Right lung (tissue), 5 donors: ENCODE results near the gene SLC30A2. TPM values are rescaled to one million over a fixed set of nuclear protein-coding genes. Genes with fewer than 3 reads are reported as not detected.
A peak's percentile ranks its signal among the peaks of the same experiment; 100 is the strongest.

Experiments used
- DNase-seq, 2 donors: peaks; one replicate each; pipeline ENCODE4 v3.0.0-alpha.2; 2013
- polyA plus RNA-seq, 5 donors: library from polyadenylated mRNA; unstranded; fragments of 120-200 nt; gene quantifications; one replicate each; pipeline versions ENCODE4 v1.2.1 to v1.2.3, GENCODE V29; 2013; ENCODE audit warnings: inconsistent platforms in 1 of 5, low replicate concordance in 1 of 5; ENCODE audit not compliant: insufficient read length in 5 of 5, insufficient read depth in 1 of 5

Gene SLC30A2
- polyA plus RNA-seq, 5 donors = 0.17 to 0.49 (median 0.20) TPM

DNA sequence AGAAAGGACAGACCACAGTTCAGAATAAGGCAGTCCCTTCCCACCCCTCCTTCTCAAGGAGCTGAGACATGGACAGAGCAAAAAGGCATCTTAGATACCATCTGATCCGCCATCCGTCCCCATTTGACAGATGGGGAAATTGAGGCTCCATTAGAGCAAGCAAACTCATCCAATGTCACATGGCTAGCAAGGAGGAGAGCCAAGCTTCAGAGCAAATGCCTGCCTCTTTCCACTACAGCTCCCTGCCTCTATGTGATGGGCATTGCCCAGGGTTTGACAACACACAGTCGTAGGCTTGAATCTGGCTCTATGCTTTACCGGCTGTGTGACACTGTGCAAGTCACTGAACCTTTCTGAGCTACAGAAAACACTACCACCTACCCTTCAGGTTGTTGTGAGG is 3.9 kb downstream of the SLC30A2 start:
- no peak for DNase-seq

DNA sequence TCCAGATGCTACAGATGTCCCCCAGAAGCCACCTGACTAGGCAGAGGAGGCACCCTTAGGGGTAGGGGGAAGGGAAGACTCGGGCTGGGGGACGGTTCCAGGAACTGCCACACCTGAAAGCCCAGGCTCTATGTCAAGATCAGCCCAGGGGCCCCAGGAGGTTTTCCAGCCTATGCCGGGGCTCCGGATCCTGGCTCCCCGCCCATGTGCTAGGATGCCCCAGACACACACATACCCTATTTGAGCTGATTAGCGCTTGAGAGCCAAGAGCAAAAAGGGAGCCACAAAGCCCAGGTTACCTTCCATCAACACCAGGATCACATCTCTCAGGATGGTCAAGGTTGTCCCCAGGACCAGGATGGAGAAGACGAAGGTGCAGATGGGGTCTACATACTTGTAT is 4.5 kb downstream of the SLC30A2 start:
- no peak for DNase-seq

DNA sequence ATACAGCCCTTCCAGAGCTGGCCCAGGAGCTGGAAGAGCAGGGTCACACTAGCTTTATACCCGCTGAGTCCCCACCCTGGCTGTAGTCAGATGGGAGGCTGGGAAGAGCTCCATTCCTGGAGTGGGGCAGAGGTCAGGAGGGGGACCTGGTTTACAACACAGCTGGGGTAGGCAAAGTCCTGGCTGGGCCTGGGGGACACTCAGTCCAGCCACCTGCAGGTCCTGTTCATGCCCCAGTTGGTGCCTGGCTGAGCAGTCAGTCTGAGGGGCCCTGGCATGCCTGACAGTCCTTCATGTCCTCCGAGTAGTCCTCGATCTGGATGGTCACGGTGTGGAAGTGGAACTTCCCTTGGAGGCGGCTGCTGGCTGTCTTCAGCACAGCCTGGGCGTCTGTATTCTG is 7.0 kb downstream of the SLC30A2 start:
- DNase-seq = no peak

DNA sequence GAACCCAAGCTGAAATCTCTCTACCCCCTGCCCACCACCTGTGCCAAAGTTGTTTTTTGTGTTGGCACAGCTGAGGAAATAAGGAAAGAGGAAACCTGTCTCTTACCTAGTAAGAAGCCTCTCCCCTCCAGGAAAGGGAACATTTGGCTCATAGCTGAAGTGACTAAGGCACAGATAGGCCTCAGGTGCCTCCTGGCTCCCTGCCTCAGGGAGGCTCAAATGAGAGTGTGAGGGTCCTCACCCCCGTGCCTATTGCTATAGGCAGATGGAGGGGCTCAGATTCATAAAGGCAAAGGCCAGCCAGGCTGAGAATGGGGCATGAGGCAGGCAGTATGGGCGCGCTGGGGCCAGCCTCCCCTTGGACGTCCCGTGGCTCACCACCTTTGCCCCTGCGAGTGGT is 7.4 kb downstream of the SLC30A2 start:
- no peak for DNase-seq

DNA sequence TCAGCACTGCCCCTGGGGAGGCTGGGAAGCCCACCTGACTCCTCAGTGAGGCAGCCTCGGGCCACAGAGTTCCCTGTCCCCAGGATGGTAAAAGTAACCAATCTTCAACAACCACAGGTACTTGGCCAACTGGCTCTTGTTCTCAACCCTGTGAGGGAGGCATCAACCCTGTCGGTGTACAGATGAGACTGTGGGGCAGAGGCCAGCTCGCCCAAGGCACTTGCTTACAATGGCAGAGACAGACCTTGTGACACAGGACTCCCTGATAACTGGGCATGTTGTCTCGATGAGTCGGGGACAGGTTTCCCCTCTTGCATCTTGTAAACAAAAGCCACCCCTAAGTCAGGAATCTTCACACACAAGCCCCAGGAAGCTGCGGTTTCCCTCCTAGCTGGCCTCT is 8.0 kb downstream of the SLC30A2 start:
- DNase-seq = no peak

DNA sequence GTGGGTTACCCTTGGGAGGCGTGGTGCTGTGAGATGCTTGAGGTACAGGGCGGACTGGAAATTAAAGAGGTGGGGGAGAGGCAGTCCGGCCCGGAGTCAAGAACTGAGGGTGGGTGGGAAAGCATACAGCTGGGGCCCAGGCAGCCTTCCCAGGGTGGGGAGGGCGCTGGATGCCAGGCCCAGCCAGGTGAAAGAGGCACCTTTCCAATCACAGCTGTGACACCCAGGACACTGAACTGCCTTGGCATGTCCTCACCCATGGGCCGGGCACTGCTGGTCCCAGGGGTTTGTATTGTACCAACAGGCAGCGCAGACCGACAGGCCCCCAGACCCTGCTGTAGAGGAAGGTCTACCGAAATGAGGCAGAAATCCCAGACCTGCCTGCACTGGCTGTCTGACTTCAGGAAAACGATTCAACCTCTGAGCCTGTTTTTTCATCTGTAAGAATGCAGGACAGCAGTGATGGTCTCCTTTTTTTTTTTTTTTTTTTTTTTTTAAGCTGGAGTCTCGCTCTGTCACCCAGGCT is 9.1 kb downstream of the SLC30A2 start:
- DNase-seq = no peak

DNA sequence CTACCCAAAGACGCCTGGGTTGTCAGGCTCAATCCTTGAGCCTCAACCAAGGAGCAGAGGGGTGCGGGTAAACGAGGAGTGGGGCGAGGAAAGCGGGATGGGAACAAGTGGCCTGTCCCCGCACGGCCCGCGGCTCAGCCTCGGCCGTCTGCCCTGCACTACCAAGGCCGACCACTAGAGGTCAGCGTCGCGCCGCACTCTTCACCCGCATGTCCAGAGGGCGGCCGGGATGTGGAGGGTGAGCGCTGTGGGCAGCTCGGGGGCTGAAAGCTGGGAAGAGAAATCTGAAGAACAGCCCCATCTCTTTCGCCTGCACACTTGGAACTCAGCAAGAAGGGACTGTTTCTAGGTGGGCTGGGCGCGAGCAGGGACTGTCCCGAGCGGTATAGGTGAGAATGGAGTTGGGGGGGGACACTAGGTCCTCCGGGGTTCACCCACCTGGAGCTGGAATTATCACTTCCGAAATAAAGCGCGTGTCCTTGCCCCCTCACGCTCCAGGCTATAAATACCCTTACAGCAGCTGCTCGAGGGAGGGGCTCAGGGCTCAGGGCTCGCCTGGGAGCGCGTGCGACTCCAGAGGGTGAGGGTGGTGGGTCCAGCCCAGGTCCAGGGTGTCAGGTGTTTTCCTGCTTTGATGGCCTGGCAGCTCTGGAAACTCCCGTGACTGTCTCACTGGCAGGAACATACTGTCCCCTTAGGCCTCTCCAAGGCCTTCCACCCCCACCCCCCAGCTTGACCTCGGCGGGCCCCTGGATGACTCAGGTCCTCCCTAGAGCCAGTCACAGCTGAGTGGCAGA is 9.8 kb downstream of the SLC30A2 start:
- peak; percentile 80 for DNase-seq

DNA sequence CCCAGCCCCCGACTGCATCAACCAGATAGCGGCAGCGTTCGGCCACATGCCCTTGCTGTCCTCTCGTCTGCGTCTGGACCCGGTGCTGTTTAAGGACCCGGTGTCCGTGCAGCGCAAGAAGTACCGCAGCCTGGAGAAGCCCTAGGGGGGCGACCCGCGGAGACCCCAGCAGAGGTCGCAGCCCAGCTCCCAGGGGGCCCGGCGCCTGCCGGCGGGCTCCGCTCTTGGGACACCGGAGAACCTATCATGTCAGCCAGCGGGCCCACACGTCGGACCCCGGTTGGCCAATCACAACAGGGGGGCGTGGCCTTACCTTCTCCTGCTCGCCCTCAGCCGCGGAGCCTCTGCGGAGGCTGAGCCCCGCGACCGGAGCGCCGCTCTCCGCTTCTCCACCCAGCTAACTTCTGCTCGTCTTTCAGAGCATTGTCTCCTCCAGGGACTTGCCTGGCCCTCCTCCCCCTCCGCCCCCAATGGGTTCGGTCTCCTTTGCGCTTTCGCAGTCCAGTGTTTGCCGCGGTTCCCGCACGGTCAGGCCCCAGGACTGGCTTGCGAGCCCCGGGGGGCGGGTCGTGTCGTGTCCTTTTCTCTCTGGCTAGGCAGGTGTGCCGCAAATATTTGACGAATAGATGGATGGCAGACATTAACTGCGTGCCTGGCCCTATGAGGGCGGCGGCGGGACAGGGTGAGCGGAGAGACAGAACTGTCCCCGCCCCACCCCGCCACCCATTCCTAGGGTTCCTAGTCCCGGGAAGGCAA is 10.5 kb downstream of the SLC30A2 start:
- peak; percentile 90 for DNase-seq

DNA sequence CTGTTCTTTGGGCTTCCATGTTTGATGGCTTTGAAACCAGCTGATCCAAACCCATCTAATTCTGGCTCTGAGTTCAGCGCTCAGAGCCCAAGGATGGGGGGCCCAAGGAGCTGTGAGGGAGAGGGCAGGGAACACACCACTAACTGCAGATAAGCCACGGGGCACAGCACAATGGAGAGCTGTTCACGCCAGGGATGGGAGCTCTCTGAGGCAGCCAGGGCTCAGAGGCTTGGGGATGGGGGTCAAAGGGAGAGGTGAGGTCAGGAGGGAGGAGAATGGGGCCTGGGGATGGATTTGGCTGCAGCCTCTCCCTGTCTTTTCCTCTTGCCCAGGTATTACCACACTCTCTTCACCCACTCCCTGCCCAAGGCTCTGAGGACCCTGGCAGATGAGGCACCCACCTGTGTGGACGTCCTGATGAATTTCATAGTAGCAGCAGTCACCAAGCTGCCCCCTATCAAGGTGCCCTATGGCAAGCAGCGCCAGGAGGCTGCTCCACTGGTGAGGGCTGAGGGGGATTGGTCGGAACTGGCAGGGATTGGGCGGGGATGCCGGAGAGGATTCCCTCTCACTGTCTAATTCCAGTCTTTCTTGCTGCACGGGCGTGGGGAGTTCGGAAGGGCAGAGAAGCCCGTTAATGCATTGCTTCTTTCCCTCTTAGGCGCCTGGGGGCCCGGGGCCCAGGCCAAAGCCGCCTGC is 11.3 kb downstream of the SLC30A2 start:
- DNase-seq = no peak

DNA sequence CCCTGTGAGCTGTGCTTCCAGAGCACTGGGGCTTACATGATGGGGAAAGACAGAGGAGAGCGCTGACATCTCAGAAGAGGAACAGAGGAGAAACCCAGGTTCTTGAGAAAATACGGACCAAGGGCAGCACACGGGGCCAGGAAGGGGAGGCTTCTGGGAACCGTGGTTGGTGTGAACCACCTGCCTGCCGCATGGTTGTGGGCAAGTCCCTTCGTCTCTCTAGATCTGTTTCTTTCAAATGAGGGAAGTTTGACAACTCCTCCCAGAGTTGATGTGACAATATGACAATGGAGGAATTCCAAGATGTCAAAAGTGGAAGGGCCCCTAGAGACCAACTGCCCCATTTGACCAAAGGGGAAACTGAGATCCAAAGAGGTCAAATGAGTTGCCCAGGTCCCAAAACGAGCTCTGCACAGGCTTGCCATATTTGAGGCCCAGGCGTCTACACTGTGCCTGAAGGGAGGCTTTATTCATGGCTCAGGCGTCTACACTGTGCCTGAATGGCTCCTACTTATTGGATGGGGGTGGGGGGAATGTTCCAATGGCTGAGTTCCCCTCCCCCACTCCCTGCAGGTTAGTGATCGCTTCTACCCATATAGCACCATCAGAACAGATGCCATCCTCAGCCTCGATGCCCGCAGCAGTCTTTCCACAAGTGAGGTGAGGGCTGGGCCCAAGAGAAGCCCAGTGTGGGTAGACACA is 13.1 kb downstream of the SLC30A2 start:
- DNase-seq = no peak

DNA sequence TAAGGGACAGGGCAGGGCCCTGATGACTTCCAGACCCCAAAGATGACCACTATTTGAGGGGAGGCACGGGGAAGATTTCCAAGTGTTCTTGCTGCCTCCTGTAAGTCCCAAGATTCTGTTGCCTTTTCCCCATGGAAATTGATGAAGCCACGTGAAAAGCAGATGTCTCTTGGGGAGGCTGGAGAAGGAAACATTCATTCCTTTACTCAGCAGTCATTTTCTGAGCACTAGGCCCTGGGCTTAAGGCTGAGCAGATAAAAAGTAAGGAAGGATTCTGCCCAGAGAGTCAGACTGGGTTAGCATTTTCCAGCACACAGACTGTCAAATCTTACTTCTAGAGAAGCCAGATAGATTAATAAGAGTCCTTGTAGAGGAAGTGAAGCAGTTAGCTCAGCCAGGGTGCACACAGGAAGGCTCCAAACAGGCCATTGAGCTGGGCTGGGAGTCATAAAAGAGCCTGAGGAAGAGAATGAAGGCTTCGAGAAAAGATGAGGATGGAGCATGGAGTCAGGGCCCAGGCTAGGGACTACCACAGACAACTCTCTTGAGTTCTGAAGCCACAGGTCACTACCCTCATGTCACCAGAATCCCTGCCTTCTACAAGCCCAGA is 14.2 kb downstream of the SLC30A2 start:
- no peak for DNase-seq

DNA sequence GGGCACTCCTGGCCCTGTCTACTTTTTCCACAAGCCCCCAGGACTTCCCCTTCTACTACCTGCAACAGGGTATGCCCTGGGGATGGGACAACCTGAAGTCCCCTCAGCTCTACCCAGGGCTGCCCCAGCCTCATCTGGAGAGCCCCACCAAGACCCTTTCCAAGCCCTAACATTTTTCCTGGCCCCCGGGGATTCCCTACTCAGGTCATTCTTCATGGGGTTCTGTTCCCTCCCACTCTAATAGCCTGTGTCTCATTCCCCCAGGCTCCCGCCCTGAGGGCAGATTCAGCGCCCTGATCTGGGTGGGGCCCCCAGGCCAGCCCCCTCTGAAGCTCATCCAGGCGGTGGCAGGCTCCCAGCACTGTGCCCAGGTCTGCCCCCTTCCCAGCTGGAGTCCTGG is 14.7 kb downstream of the SLC30A2 start:
- no peak for DNase-seq

DNA sequence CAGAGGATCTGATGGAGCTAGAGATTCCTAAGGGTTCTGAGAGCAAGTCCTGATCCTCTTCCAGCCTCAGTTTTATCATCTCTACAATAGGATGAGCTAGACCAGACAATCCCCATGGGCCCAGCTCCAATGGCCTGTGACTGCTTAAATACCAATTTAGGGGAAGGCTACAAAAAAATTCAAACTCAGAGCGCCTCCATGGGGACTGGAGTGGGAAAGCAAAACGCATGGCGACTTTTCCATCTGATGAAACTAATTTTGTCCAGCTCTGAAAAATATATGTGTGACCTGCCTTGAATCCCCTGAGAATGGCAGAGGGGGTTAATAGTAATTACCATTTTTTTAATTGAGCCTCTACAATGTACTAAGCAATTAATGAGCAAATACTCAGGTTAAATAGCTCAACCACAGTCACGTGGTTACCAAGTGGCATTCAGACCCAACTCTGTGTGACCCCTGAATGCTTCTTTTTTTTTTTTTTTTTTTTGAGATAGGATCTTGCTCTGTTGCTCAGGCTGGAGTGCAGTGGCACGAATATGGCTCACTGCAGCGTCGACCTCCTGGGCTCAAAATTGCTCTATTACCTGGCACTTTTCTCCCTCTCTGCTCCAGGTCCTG is 15.9 kb downstream of the SLC30A2 start:
- no peak for DNase-seq

DNA sequence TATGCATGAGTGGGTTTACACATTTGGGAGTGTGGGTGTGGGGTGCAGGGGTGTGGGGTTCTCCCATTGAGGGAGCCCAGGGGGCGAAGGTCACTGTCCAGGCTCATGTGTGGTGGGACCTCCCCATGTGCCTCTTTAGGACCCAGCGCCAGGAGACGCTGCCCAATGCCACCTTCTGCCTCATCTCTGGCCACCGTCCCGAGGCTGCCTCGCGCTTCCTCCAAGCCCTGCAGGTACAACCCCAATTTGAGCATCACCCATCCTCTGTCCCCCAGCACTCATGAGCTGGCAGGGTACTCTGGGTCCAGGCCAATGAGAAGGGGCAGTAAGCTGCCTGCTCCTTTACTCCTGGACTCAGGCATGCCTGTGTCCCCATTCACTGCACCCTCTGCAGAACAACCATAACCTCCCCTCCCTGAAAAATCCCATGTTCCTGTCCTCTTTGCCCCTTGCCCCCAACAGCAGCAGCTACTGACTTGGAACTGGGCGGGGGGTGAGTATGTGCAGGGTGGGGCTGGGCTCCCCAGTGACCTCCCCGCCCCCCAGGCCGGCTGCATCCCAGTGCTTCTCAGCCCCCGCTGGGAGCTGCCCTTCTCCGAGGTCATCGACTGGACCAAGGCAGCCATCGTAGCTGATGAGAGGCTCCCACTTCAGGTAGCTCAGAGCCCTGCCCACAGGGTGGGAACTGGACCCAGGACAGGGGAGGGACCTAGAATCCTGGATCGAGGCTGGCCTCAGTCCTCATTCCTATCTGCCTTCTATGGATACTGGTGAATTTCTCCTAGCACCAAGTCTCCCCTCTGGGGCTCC is 16.7 kb downstream of the SLC30A2 start:
- DNase-seq = no peak

DNA sequence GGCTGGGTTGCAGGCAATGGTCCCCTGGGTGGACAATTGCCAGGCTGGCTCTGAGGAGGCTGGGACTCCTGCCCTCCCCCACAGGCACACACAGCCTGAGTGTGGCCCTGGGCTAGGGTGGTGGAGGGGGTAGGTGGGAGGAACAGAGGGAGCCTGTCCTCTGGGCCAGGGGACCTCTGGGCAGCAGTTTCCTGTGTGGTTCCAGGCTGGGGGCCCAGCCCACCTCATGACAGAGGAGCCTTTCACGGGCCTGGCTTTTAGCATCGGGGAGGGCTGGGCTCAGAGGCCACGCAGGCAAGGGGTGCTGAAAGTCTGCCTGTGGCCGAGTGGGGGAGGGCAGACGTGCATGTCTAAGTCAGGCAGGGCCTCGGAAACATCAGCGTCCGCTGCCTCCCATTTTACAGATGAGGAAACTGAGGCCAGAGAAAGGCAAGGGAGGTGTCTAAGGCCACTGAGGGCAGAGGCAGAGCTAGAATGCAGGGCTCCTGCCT is 17.4 kb downstream of the SLC30A2 start:
- DNase-seq = no peak

DNA sequence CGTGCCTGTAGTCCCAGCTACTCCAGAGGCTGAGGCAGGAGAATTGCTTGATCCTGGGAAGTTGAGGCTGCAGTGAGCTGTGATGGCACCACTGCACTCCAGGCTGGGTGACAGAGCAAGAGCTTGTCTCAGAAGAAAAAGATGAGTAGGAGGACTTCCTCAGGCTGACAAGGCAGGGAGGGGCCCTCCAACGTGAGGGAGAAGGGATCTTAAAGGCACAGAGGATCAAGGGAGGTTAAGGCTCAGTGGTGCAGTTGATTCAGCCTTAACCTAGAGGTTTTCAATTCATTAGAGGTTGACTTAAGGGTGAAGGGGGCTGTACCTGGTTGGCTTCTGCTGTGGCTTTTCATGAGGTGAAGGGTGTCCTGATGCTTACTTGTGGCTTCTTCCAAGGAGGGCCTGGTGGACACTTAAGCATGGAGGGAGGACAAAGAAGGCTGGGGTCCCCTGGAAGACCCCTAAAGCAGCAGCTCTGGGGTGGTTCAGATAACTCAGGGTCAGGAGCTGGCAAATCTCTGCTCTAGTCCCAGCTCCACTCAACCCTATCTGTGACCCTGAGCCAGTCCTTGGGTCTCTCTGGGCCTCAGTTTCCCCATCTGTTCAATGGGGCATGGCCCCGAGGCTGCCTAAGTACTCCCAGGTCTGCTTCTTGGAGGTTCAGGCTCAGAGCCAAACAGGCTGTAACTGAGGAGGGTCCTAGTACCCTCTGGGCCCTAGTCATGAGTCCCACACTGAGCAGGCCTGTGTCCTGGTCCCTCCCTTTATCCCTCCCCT is 18.0 kb downstream of the SLC30A2 start:
- DNase-seq = no peak

DNA sequence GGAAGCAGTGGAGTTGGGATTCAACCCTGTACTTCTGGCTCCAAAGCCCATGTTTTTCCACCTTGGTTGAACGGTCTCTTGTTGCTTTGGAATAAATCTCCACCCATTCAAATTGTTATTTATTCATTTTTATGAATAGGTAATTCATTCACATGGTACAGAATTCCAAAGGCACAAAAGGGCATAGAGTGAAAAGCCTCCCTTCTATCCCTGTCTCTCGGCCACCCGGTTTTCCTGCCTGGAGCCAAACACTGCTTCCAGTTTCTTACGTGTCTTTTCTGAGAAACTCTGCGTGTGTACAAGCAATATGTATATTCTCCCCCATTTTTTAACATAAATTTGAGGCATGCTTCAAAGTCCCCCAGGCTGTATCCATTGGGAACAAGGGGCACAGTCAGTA is 20.4 kb downstream of the SLC30A2 start:
- no peak for DNase-seq

DNA sequence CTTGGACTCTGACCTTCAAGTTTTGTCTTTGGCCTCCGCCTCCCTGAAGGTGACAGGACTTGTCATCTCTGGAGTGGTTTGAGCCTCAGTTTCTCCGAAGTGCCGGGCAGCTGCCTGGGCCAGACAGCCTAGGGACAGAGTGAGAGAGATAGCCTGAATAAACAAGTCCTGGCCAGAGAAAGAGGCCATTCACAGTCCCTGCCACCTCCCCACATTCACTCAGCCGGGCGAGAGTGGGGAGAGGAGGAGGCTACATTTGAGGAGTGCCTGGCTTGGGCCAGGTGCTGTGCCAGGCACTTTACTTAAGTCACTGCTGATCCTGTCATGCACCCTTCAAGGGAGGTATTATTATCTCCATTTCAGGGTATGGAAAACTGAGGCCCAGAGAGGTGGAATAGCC is 20.9 kb downstream of the SLC30A2 start:
- no peak for DNase-seq

DNA sequence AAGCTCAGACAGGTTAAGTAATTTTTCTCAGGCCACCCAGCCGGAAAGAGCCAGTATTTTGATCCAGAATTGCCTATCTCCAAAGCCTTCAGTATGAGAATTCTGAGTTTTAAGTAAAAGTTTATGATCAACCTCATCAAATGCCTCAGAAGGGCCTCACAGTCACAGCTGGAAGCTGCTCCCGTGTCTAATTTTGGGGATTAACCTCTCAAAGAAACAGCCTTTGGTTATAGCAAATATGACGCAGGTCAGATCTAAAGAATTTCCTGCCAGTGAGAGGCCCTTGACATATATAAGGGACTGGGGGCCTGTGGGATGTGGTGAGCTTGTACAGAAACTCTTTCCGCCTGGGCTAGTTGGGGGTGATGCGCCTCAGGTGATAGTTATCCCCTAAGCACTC is 22.1 kb downstream of the SLC30A2 start:
- DNase-seq = no peak
